Left ventricle myocardium inferior (tissue), 1 donor: ENCODE data around the gene AGK. TPM values are rescaled to one million over a fixed set of nuclear protein-coding genes. Genes with fewer than 3 reads are reported as not detected.

Experiments used
- DNase-seq: peaks from one replicate; pipeline ENCODE4 v3.0.0-alpha.2; 2020
- H3K27ac ChIP-seq: fragments of 200-600 bp; replicated peaks from 2 replicates; pipeline ENCODE4 v1.8.0; 2021
- H3K27me3 ChIP-seq: fragments of 200-600 bp; 2 replicates; pipeline ENCODE4 v1.8.0; 2021; ENCODE audit warnings: low read depth
- H3K36me3 ChIP-seq: fragments of 200-600 bp; 2 replicates; pipeline ENCODE4 v1.8.0; 2021
- H3K4me1 ChIP-seq: fragments of 200-600 bp; 2 replicates; pipeline ENCODE4 v1.8.0; 2021
- H3K4me3 ChIP-seq: fragments of 200-600 bp; 2 replicates; pipeline ENCODE4 v1.8.0; 2021; ENCODE audit warnings: mild to moderate bottlenecking, moderate library complexity
- H3K9me3 ChIP-seq: fragments of 200-600 bp; replicated peaks from 2 replicates; pipeline ENCODE4 v1.8.0; 2021
- intact Hi-C: fragments of 100-400 bp; cut with micrococcal nuclease; formaldehyde crosslinking; loops from one replicate; pipeline ENCODE4 v1.11.0; 2022
- total RNA-seq: library from RNA; stranded (reverse); fragmentation: NEBNext Ultra II Directional; extraction: Animal tissue kit (Norgen Biotek cat#: 25700); gene quantifications from one replicate; pipeline ENCODE4 v1.2.1, GENCODE V29; 2021
- TF ChIP-seq, protein P1 (sequence below): fragments of 200-600 bp; IDR thresholded peaks from 2 replicates; pipeline ENCODE4 v1.8.0; 2021; ENCODE audit warnings: antibody characterized with exemption, mild to moderate bottlenecking, borderline replicate concordance
- donor health status: DM: no; HTN: yes; CAD: no; lungs with severe emphysema.

Gene AGK
- total RNA-seq, 1 donor from 2014 or later = 37.8 TPM

DNA sequence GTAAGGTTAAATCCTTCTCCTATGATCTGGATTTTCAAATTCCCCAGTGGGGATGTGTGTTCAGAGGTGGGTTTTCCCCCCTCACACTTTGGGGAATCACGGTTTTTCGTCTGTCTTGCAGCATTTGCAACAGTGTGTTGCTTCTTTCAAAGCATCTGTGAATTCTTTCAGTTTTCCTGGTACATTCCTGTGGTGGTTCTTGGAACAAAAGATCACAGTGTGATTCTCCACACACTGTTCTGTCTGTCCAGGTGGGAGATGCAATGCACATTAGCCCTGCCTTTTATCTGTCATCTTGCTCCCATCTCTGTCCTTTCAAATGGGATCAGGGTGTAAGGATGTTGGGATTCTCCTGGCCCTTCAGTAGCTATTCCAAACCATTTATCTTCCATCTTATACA, 11.8 kb downstream of the AGK start:
- Histone ChIP-seq H3K4me1 (peaks cover 40% of the 10 kb centered on the region), H3K9me3 (peaks cover 12% of the 10 kb centered on the region), H3K27me3 (no peaks in the 10 kb centered on the region), H3K27ac (peak overlapping the region; percentile 83), H3K4me3 (no peak overlapping the region), H3K36me3 (peaks cover 28% of the 10 kb centered on the region)
- TF ChIP-seq, protein P1, sequence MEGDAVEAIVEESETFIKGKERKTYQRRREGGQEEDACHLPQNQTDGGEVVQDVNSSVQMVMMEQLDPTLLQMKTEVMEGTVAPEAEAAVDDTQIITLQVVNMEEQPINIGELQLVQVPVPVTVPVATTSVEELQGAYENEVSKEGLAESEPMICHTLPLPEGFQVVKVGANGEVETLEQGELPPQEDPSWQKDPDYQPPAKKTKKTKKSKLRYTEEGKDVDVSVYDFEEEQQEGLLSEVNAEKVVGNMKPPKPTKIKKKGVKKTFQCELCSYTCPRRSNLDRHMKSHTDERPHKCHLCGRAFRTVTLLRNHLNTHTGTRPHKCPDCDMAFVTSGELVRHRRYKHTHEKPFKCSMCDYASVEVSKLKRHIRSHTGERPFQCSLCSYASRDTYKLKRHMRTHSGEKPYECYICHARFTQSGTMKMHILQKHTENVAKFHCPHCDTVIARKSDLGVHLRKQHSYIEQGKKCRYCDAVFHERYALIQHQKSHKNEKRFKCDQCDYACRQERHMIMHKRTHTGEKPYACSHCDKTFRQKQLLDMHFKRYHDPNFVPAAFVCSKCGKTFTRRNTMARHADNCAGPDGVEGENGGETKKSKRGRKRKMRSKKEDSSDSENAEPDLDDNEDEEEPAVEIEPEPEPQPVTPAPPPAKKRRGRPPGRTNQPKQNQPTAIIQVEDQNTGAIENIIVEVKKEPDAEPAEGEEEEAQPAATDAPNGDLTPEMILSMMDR = no peak
- intact Hi-C loops = no loop called here
- no peak for DNase-seq

DNA sequence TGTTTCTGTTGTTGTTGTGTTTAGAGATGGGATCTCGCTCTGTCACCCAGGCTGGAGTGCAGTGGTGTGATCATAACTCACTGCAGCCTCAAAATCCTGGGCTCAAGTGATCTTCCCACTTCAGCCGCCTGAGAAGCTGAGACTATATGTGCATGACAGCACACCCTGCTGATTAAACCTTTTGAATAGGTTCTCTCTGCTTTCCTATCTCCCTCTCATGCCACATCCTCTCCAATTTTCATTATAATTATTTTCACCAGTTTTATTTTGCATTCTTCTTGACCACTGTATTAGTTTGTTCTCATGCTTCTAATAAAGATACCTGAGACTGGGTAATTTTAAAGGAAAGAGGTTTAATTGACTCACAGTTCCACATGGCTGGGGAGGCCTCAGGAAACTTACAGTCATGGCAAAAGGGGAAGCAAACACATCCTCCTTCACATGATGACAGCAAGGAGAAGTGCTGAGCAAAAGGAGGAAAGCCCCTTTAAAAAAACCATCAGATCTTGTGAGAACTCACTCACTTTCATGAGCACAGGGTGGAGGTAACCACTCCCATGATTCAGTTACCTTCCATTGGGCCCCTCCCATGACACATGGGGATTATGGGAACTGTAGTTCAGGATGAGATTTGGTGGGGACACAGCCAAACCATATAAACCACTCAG, 12.9 kb downstream of the AGK start:
- H3K4me1 ChIP-seq = peaks cover 38% of the 10 kb centered on the region
- peaks cover 9% of the 10 kb centered on the region for H3K9me3 ChIP-seq
- no peak for DNase-seq
- H3K27me3 ChIP-seq = no peaks in the 10 kb centered on the region
- no peak overlapping the region for H3K4me3 ChIP-seq
- no peak overlapping the region for H3K27ac ChIP-seq
- H3K36me3 ChIP-seq = peaks cover 28% of the 10 kb centered on the region
- intact Hi-C loops = no loop called here
- TF ChIP-seq, protein P1 = no peak

DNA sequence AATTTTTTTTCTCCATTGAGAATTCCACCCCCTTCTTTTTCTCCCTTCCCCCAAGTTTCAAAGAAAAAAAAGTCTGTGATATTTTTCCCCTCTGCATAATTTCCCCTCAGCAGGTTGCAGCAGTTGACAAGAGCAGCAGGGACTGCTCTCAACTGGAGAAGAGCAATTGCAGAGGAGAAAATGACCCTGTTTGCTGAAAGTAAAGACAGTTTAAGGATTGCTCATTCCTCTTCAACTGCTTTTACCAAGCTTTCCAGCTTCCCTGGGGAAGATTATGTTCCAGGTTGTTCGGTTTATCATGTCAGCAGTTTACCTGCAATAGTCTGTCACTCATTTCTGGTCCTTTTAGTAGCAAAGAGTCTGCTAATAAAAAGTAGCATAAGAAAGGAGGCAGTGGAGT, 16.2 kb downstream of the AGK start:
- intact Hi-C loops = no loop called here
- DNase-seq = no peak
- Histone ChIP-seq H3K36me3 (peaks cover 28% of the 10 kb centered on the region), H3K4me1 (peaks cover 44% of the 10 kb centered on the region), H3K27ac (peak overlapping the region; percentile 60), H3K27me3 (no peaks in the 10 kb centered on the region), H3K4me3 (no peak overlapping the region), H3K9me3 (no peaks in the 10 kb centered on the region)
- TF ChIP-seq, protein P1 = no peak

DNA sequence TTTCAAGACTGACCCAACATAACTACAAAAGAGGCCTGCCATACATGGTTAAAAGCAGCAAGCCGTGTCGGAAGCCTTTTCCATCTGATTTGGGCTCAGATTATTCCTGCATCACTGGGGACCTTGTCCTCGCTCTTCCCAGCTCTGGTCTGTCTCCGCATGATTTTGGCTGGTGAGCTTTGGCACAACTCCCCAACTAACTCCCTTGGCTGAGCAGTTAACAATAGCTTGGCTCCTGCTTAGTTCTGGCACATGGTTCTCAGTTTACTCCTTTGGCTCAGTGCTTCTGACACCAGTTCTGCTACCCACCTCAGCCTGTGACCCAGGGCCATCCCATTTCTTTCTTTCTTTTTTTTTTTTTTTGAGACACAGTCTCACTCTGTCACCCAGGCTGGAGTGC, 17.0 kb downstream of the AGK start:
- Histone ChIP-seq H3K4me3 (no peak overlapping the region), H3K36me3 (peaks cover 28% of the 10 kb centered on the region), H3K27ac (peak overlapping the region; percentile 60), H3K4me1 (peaks cover 43% of the 10 kb centered on the region), H3K9me3 (no peaks in the 10 kb centered on the region), H3K27me3 (no peaks in the 10 kb centered on the region)
- intact Hi-C loops = no loop called here
- TF ChIP-seq, protein P1 = no peak
- peak; percentile 28 for DNase-seq

DNA sequence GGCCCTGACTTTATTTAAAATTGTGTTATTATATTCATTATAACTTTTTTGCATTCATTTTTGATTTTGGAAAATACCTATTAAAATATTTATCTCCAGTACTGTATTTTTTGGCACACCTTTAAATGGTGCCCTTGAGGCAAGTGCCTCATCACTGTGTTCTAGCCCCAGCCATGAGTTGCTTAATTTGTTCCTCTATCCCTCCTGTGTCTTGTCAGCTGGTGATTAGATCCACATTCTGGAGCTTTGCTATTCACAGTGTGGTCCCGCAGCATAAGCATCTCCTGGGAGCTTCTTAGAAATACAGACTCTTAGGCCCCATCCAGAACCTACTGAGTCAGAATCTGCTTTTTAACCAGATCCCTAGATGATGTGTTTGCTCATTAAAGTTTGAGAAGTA, 19.8 kb downstream of the AGK start:
- intact Hi-C loops = no loop called here
- DNase-seq = no peak
- Histone ChIP-seq H3K27me3 (no peaks in the 10 kb centered on the region), H3K4me1 (peaks cover 43% of the 10 kb centered on the region), H3K36me3 (peaks cover 22% of the 10 kb centered on the region), H3K27ac (peak overlapping the region; percentile 45), H3K4me3 (no peak overlapping the region), H3K9me3 (peaks cover 7% of the 10 kb centered on the region)
- TF ChIP-seq, protein P1 = no peak
